ENCODE results near the gene SLAMF6.

- TF ChIP-seq GATA3 (IDR thresholded peaks at IDR 0.05; ENCODE audit: low read depth, low read length) (no peak), GATA2 (IDR thresholded peaks at IDR 0.05; ENCODE audit: low read depth, low read length) (no peak)
These were observed 19.4 kb upstream of the SLAMF6 start for GRCh38 chr1:160542303-160542945.

Measured in SH-SY5Y (cell line).